Islet precursor cell (in vitro differentiated cells): Measurements from ENCODE around the gene FAU.

Experiments used
- DNase-seq: peaks from one replicate; pipeline ENCODE4 v3.0.0-alpha.2; 2018

Gene FAU

DNA sequence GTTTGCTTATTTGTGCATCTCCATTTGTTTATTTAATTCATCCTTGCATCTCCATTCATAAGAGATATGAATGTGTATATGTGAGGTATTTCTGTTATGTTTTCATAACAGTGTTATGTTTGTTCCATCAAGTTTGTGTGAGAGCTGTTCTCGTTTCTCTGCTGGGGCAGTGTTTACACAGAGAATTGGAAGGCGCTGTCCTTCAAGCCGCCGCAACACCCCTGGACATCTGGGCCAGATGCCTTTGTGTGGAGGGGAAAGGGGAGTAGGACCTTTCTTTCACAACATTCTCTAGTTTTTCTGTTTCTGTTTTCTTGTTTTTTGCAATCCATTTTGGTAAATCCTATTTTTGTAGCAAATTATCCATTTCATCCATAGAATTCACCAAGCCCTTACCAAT, 17.3 kb downstream of the FAU start:
- DNase-seq, result no peak

DNA sequence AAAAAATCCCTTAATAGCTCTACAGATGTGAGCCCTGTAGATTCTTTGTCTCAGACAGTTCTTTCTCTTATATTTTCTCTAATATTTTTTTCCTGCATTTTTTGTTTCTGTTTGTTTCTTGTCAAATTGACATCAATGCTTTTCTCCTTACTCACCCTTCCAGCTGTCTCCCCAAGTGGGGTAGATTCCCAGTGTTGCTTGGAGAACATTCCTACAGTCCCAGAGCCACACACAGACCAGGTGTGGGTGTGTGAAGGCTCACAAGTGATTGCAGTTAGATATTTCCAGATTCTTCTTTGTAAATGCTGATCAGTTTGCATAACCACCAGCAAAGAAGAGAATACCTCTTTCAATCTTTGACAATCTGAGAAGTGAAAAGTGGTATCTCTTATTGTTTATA, 18.5 kb downstream of the FAU start:
- no peak for DNase-seq

DNA sequence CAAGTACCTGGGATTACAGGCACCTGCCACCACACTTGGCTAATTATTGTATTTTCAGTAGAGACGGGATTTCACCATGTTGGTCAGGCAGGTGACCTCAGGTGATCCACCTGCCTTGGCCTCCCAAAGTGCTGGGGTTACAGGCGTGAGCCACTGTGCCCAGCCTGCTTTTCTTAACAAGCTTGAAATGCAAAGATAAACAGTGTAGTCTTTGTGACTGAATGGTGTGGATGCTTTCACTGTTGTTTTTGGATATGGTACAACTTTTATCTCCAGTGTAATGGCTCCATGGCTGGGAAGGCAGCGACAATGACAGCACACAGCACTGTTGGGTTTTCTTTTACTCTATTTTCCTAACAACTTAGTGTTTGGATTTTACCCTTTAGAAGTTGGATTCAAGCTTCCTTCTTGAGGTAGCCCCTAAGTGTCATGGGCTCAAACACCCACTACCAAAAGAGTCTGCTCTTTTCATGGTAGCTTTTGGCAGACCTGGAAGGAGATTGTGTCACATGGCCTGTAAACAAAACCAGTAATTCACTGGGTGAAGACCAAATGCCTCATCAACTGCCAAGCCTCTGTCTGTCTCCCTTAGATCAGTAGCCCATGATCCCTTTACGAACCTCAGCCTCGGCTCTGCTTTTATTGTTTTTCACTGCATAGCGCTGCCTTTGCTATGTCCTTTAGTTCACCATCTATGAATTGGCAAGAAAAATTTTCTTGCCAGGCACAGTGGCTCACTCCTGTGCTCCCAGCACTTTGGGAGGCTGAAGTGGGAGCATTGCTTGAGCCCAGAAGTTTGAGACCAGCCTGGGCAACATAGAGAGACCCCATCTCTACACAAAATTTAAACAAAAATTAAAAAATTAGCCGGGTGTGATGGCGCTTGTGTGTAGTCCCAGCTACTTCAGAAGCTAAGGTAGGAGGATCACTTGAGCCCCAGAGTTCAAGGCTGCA, 19.5 kb downstream of the FAU start:
- DNase-seq, result no peak

DNA sequence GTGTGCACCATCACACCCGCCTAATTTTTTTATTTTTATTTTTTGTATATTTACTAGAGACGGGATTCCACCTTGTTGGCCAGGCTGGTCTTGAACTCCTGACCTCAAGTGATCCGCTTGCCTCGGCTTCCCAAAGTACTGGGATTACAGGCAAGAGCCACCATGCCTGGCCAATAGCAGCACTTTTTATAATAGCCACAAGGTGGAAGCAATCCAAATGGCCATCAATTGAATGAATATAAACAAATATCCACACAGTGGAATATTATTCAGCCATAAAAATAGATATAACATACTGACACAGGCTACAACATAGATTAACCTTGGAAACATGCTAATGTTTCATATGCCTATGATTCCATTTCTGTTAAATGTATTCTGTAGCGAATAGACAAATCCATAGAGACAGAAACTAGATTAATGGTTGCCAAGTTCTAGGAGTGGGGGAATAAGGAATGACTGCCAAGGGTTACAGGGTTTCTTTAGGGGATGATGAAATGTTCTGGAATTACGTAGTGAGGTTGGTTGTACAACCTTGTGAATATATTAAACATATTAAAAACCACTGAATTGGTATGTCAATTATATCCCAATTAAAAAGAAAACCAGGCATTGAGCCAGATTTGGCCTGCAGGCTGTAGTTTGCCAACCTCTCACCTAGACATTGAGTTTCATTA, 21.1 kb downstream of the FAU start:
- DNase-seq, result no peak

DNA sequence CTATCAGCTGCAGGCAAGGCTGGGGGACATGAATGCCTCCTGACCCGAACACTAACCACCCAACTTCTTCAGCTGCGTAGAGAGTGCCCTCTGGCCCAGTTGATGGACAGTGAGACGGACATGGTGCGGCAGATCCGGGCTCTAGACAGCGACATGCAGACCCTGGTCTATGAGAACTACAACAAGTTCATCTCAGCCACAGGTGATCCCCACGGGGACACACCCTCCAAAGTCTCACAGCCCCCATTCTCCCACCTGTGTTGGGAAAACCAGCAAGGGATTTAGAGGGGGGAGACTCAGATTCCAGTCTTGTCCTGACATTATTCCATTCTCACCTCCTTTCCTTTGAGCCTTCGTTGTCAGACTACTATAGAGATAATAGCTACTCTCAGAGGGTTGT, 25.0 kb downstream of the FAU start:
- no peak for DNase-seq

DNA sequence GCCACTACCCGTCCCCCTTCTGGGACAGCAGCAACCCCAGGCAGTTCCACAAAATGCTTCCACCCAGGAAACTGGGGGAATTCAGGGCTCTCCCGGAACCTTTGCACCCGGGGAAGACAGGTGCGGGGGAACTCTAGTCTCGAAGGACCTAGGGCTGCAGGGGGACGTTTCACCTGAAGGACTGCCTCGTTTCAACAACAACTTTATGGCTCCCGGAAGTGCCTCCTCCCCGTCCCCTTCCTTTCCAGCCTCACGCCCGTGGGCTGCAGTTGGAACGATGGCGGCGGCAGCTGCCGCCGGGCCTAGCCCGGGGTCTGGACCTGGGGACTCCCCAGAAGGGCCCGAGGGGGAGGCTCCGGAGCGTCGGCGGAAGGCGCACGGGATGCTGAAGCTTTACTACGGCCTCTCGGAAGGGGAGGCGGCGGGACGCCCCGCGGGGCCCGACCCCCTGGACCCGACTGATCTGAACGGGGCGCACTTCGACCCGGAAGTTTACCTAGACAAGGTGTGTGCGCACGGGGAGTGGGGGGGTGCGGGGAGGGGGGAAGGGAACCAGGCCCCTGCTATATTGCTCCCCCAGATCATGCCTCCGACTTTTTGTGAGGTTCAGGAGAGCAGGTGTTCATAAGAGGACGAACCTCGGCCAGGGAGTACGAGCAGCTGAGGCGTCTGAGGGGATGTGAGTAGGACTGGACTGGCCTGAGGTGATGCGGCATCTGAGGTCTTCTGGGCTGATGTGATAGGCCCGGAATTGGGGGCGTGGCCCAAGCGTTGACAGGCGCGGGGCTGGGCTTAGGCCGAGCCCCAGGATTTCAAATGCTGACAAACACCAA, 25.7 kb downstream of the FAU start, which contains the start of gene VPS51:
VPS51 (plus strand) TSS at position 241 of the 833 bp plus-strand sequence; CDS start at position 278, 37 bp downstream.
- DNase-seq, result peak; percentile 92

DNA sequence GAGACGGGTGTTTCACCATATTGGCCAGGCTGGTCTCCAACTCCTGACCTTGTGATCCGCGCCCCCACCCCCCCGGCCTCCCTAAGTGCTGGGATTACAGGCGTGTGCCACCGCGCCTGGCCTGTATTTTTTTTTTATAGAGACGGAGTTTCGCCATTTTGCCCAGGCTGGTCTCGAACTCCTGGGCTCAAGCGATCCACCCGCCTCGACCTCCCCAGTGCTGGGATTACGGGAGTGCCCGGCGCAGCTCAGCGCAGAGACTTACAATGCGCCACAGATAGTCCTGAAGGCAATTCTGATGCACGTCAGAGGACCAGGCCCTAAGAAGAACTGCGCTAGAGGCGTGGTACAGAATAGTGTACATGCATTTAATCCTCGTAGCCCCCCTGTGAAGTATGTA, 26.5 kb downstream of the FAU start:
- no peak for DNase-seq

DNA sequence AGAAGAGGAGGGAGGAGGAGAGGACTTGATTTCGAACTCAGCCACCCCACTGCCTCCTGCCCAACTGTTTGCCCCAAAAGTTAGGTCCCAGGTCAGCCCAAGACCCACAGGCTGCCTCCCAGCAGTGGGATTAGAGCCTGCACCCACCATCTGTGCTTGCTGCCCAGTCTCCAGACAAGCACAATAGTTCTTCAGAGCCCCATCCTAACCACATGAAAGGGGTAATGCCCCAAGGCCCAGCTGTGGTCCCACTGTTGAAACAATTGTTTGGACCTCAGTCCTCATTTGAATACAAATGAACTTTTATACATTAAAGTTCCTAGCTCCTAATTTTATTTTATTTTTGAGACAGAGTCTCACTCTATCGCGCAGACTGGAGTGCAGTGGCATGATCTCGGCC, 31.3 kb downstream of the FAU start:
- no peak for DNase-seq

DNA sequence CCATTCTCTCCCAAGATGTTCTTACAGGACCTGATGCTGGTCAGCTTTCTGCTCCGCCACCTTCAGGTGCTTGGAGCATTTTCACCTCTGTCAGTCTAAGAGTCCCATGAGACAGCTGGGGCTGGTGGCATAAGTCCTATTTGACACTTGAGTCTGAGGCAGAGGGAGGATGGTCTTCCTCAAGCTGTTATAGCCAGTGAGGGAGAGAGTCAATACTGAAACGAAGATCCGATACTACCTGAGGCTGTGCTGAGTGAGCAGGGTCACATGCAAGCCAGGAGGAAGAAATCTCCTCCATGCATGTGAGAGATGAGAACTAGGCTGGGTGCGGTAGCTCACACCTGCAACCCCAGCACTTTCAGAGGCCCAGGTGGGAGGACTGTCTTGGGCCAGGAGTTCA, 32.3 kb downstream of the FAU start:
- DNase-seq, result no peak

DNA sequence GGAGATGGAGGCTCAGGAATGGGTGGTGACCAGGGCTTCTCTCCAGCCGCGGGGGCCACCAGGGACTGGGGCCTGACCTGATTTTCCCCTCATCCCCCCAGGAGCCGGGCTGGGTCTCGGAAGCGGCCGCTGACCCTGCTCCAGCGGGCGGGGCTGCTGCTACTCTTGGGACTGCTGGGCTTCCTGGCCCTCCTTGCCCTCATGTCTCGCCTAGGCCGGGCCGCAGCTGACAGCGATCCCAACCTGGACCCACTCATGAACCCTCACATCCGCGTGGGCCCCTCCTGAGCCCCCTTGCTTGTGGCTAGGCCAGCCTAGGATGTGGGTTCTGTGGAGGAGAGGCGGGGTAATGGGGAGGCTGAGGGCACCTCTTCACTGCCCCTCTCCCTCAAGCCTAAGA, 34.1 kb downstream of the FAU start:
- DNase-seq, result no peak

DNA sequence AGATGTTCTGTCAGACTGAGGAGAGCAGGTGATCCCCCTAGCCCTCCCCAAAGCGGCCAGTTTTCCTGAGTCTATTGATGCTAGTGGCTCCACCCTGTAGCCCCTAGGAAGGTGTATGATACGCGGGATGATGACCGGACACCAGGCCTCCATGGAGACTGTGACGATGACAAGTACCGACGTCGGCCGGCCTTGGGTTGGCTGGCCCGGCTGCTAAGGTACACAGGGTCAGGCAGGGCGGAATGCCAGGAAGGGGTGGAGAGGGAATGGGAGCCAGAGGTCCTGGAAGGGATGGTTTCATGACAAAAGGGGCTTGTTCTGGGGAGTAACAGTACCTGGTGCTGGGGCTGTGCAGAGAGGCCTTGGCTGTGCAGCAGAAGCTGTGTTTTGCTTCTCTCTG, 34.7 kb downstream of the FAU start:
- DNase-seq, result no peak

DNA sequence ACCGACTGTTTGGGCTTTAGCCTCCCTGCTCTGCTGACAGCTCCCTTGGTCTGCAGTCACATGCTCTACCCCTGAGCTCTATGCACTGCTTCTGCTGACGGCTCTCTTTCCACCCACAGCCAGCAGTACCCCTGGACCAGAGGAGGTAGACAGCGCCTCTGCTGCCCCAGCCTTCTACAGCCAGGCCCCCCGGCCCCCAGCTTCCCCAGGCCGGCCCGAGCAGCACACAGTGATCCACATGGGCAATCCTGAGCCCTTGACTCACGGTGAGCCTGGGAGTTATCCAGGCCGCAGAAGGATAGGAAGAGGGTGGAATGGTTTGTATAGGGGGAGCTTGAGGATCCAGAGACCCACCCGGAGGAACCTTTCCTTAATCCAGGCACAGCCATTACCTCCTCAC, 35.1 kb downstream of the FAU start:
- no peak for DNase-seq

DNA sequence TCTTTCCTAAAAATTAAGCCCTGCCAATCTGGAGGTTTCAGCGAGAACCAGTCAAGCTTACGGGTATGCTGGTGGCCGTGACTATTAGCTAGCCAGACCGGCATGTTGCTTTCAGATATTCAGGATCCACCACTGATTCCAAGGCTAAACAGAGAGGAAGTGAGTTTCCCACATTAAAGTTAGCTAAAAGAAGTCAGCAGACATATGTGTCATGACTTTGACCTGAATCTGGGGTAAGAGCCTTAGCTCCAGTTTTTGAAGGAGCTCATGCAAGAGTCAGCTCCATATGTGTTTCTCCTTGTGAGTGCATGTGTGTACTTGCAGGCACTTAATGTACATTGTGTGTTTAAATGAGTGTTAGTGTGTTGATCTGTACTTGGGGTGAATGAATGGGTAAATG, 36.5 kb downstream of the FAU start:
- DNase-seq, result no peak

DNA sequence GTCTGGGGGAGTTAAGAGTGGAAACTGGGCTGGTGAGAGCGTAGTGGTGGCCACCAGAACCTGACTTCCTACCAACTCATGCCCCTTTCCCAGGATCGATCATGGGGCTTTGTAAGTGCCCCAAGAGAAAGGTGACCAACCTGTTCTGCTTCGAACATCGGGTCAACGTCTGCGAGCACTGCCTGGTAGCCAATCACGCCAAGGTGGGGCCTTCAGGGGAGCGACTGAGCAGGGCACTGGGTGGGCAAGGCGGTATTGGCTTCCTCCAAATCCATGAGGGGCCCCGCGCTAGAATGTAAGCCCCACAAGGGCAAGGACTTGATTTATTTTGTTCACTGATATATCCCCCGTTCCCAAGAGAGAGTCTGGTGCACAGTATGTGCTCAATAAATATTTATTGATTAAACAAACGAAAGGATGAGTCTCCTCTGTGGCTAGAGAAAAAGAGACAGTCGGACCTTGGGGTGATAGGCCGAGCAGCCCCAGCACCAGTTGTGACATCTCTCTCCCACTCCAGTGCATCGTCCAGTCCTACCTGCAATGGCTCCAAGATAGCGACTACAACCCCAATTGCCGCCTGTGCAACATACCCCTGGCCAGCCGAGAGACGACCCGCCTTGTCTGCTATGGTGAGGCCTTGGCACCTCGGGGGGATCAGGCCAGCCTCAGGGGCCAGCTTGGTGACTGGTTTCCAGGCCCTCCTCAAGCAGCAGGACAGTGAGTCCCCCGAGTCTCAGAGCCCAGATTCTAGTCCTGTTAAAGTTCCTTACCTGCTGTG, 37.1 kb downstream of the FAU start:
- DNase-seq, result no peak

DNA sequence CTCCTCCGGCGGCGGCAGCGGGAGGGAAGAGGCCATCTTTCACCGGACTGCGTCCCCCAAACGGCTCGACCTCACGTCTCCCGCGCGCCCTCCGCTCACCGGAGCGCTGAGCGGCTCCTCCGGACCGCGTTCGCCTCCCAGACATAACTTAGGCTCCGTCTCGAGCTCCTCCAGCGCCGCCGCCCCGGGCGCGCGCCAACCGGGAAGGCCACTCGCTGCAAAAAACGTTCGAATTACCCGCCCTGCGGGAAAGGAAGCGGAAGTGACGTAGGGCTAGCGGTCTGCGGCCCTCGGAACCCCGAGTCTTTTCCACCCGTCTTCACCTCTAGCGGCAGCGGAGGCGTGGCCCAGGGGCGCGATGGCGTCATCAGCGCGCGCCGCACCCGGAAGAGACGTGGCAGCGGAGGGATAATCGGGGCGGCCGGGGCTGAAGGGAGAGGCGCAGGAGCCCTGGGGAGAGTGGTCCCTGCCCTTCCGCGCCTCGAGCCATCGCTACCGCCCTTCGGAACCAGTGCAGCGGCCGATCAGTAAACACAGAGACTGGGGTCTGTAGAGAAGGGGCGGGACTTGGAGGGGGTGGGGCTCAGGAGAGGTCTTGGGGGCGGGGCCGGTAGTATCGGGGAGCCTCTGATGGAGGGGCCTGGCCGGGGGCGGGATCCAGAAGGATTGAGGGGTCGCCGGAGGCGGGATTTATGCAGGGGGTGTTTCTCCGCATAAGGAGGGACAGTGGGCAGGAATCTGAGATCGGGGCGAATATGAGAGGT, 37.9 kb downstream of the FAU start, which contains the start of the genes CDCA5 and ZFPL1:
CDCA5 (minus strand) TSS at position 207 of the 764 bp plus-strand sequence; CDS start at position 145, 62 bp downstream.
ZFPL1 (plus strand) TSS at position 389 of the 764 bp plus-strand sequence. CDS start 477 bp downstream, outside the sequence.
- DNase-seq, result peak; percentile 97

DNA sequence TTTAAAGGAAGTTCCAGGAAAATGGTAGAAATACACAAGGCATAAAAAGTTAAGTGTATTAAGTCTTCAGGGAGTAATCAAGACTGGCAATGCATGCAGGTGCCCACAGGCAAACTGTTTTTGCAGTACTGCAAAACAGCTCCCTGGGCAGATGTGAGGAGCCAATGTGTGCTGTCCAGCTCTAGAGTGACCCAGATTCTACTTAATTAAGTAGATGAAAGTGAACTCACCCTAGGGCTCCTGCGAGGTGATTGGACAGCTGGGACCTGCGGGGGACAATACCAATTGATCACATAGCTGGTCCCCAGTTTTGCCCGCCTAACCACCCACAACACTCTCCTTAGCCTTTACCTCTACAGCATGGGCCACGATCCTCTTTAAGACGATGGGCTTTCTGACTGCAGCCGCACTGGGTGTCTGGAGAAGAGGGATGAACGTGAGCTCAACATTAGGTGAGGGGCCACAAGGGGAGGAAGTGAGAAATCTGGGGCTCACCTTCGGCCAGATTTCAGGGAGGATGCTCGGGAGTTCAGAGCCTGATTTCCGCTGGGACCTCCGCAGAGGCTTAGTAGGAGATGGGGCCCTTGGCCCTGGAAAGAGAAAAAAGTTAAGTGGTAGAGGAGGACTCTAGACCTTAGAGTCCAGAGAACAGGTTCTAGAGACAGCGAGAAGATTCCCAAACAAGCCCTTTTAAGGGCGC, 38.6 kb downstream of the FAU start:
- no peak for DNase-seq

DNA sequence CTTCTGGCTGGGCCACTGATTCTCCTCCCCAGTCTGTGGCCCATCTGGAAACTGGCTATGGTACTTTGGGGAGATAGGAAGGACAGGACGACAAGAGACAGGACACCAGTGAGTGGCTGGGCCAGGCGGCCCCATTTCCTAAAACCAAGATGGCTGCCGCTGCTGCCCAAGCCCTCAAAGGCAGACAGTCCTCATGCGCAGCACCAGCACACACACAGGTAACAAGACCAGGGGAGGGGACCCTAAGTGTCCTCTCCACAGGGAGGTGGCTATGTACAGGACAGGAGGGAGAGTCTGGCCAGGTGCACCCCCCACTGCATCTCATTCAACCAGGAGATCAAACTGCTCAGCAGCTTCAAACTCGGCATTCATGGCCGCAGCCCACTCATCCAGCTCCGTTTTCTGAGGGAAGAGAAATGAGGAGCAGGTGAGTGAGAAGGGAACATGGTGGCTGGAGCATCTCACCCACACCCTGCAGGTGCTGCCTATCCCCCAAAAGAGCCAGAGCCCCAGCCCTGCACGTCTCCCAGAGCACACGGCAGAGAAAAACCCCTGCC, 43.1 kb downstream of the FAU start:
- DNase-seq, result peak; percentile 38

DNA sequence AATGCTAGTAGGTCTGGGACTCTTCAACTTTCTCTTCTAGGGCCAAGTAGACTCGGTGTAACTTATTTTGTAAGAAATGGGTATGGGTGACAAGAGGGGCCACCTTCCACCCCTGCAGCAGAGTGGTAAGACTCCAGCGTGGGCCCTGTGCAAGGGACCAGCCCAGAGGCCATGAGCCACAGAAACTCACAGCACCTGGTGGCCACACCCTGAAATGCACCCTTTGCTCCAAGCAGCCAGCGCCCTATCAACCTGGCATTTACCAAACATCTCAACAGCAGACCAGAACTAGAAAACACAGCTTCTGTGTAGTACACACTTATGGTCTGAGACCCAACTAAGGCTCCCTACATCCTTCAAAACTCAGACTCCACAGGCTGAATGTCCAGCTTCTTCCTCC, 43.8 kb downstream of the FAU start:
- DNase-seq, result peak; percentile 74

DNA sequence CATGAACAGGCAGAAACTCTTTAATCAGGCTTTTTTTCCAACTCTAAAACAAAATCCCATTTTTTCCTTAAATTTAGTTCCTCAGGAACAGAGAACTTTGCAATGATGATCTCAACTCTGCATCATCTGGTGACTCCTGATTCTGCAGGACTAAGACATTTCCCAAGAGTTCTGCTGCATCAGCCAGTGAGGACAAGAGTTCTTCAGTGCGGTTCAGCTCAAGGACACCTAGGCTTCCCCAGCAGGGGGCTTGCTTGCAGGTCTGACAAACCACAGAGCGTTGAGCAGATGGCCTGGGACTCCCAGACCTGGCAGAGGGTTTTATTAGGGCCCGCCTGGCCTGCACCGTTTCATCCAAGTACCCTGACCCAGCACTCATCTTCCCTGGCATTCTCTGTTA, 44.5 kb downstream of the FAU start:
- DNase-seq, result no peak

DNA sequence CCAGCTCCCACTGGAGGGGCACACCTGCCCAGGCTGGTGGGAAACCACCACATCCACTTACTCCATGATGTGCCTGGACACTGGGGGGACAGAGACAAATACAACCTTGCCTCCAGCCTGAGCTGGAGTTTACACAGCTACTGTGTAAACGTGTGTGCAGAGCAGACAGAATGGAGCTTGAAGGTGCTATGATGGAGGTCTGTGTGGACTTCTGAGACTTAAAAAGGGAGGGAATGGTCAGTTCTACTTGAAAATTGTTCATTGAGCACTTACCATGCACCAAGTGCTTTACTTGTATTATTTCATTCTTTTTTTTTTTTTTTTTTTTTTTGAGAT, 49.3 kb downstream of the FAU start:
- DNase-seq, result no peak
